Stimulated activated naive CD8-positive, alpha-beta T cell treated with anti-CD3 and anti-CD28 coated beads, Interleukin-15, Interleukin-2, amounts not matched to agents 100 ng/mL and 50 ng/mL, for 24 hours (primary cell): Measurements from ENCODE around the gene SNX14.

ENCODE experiments used
- H3K27ac Mint-ChIP-seq: one replicate; pipeline ENCODE4 v1.8.0; 2021; ENCODE audit warnings: mild to moderate bottlenecking, mixed read lengths
- H3K27me3 Mint-ChIP-seq: one replicate; pipeline ENCODE4 v1.8.0; 2021; ENCODE audit warnings: mixed read lengths
- H3K36me3 Mint-ChIP-seq: one replicate; pipeline ENCODE4 v1.8.0; 2021; ENCODE audit warnings: low read depth, mixed read lengths
- H3K4me1 Mint-ChIP-seq: one replicate; pipeline ENCODE4 v1.8.0; 2021; ENCODE audit warnings: low read depth, mixed read lengths
- H3K4me3 Mint-ChIP-seq: one replicate; pipeline ENCODE4 v1.8.0; 2021; ENCODE audit warnings: mild to moderate bottlenecking, mixed read lengths
- H3K9me3 Mint-ChIP-seq: one replicate; pipeline ENCODE4 v1.8.0; 2021; ENCODE audit warnings: mixed read lengths

The SNX14 gene

GRCh38 chr6:85469276-85470022 lies 124.2 kb downstream of the SNX14 start:
- Mint-ChIP-seq H3K4me1 (peaks cover 42% of the 10 kb centered on the region), H3K27ac (no peak overlapping the region), H3K4me3 (no peak overlapping the region), H3K27me3 (no peaks in the 10 kb centered on the region), H3K36me3 (peaks cover 10% of the 10 kb centered on the region), H3K9me3 (no peaks in the 10 kb centered on the region)

DNA sequence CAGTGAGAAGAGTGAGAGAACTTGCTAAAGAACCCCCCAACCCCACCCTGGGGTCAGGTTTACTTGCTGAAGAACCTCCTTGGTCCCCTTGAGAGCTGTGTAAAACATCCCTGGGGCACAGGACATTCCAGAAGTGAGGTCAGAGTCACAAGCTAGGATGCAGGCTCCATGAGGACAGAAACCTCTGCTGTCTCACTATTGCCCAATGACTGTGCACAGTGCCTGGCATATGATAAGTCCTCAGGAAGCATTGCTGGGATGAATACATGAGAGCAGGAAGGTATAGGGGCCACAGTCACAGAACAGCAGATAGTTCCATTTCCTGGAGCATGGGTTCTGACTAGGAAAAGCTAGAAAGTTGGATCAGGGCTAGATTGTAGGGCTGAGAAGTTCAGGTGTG lies 125.3 kb downstream of the SNX14 start:
- Mint-ChIP-seq H3K4me3 (no peak overlapping the region), H3K4me1 (peaks cover 47% of the 10 kb centered on the region), H3K36me3 (peaks cover 5% of the 10 kb centered on the region), H3K27me3 (no peaks in the 10 kb centered on the region), H3K27ac (no peak overlapping the region), H3K9me3 (no peaks in the 10 kb centered on the region)

- Mint-ChIP-seq H3K4me1 (peaks cover 67% of the 10 kb centered on the region), H3K27me3 (no peaks in the 10 kb centered on the region), H3K9me3 (no peaks in the 10 kb centered on the region), H3K27ac (peak overlapping the region; percentile 99), H3K4me3 (peak overlapping the region; percentile 60), H3K36me3 (no peaks in the 10 kb centered on the region)
Observed at GRCh38 chr6:85465762-85466161, 127.9 kb downstream of the SNX14 start.

GRCh38 chr6:85464722-85465150 lies 128.9 kb downstream of the SNX14 start:
- Mint-ChIP-seq H3K9me3 (no peaks in the 10 kb centered on the region), H3K4me3 (peak overlapping the region; percentile 60), H3K27ac (peak overlapping the region; percentile 99), H3K36me3 (no peaks in the 10 kb centered on the region), H3K27me3 (no peaks in the 10 kb centered on the region), H3K4me1 (peaks cover 78% of the 10 kb centered on the region)

GRCh38 chr6:85464260-85464644 lies 129.4 kb downstream of the SNX14 start:
- no peaks in the 10 kb centered on the region for H3K27me3 Mint-ChIP-seq
- peaks cover 81% of the 10 kb centered on the region for H3K4me1 Mint-ChIP-seq
- H3K36me3 Mint-ChIP-seq: no peaks in the 10 kb centered on the region
- H3K9me3 Mint-ChIP-seq: no peaks in the 10 kb centered on the region
- peak overlapping the region; percentile 99 for H3K27ac Mint-ChIP-seq
- peak overlapping the region; percentile 60 for H3K4me3 Mint-ChIP-seq

- no peaks in the 10 kb centered on the region for H3K27me3 Mint-ChIP-seq
- H3K4me3 Mint-ChIP-seq: peak overlapping the region; percentile 60
- H3K27ac Mint-ChIP-seq: peak overlapping the region; percentile 99
- no peaks in the 10 kb centered on the region for H3K36me3 Mint-ChIP-seq
- peaks cover 84% of the 10 kb centered on the region for H3K4me1 Mint-ChIP-seq
- no peaks in the 10 kb centered on the region for H3K9me3 Mint-ChIP-seq
Observed at GRCh38 chr6:85463621-85464259, 129.9 kb downstream of the SNX14 start.

- no peaks in the 10 kb centered on the region for H3K36me3 Mint-ChIP-seq
- H3K27ac Mint-ChIP-seq: peak overlapping the region; percentile 99
- no peaks in the 10 kb centered on the region for H3K9me3 Mint-ChIP-seq
- H3K4me3 Mint-ChIP-seq: peak overlapping the region; percentile 81
- no peaks in the 10 kb centered on the region for H3K27me3 Mint-ChIP-seq
- H3K4me1 Mint-ChIP-seq: peaks cover 94% of the 10 kb centered on the region
Observed at GRCh38 chr6:85462673-85463072, 131.0 kb downstream of the SNX14 start.

GRCh38 chr6:85461798-85462170 lies 131.9 kb downstream of the SNX14 start:
- no peaks in the 10 kb centered on the region for H3K9me3 Mint-ChIP-seq
- no peaks in the 10 kb centered on the region for H3K36me3 Mint-ChIP-seq
- peak overlapping the region; percentile 99 for H3K27ac Mint-ChIP-seq
- peak overlapping the region; percentile 81 for H3K4me3 Mint-ChIP-seq
- peaks cover 100% of the 10 kb centered on the region for H3K4me1 Mint-ChIP-seq
- H3K27me3 Mint-ChIP-seq: no peaks in the 10 kb centered on the region

DNA sequence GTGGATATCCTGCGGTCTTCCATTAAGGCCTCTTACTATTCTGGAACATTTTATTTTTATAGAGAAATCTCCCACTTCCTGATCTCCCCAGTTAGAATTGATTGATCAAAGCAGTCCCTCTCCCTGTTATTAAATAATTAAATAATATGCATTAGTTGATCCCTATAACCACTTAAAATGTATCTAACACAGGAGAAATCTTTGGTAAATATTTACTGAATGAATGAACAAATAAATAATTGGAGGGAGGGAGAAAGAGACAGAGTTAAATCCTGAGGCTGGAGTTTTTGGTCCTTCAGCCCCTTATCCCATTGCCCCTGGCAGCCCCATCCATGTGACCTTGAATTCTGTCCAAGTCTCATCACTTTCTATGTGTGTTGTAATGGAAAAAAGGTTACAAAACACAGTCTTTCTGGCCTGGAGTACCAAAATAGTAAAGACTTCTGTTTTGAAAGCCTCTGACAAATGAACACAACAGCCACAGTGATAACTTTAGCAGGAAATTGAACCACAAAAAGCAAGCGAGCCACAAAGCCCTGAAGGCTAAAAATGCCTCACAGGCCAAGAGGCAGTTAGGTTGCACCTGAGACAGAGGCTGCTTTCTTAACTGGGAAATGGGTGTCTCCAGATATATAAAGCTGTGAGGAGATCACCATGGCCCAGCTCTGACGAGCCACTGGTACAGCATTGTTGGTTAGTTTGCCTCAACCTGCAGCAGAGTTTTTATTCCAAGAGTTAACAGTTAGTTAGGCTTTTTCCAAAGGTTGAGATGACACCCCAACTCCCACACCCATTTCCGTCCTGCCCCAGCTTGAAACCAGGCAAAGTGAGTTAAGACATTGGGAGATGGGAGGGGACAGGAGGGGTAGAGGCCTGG lies 132.5 kb downstream of the SNX14 start:
- Mint-ChIP-seq H3K27me3 (no peaks in the 10 kb centered on the region), H3K36me3 (no peaks in the 10 kb centered on the region), H3K9me3 (no peaks in the 10 kb centered on the region), H3K27ac (peak overlapping the region; percentile 99), H3K4me3 (peak overlapping the region; percentile 81), H3K4me1 (peaks cover 100% of the 10 kb centered on the region)

DNA sequence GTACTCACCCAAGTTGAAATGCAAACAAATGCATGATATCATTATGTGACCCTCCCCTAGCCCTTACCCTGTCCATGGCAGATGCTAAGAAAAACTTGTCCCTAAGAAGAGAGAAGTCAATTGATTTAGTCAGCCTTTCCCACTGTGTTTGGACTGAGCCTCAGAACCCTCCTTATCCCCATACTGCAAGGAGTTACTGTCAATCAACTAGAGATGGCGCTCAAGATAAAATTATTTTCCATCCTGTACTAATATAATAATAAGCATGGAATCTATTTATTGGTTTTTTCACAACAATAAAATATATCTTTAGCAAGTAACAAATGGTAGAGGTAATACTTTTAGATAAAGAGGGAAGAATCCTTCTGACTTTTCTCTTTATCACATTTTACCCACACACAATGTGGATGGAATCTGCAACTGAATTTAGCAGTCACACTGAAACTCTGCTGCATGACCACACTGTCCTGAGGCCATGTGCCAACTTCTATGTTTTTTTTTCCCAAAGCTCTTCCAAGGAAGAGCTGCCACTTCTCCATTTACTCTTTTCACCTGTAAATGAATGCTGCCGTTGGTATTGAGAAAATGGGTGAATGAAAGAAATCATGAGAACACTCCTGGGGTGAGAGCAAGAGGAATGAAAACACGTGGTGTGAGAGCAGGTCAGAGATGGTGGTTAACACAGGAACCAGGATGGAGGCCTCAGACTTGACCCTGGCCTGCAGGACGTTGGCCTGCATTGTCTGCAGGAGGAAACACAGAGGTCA lies 133.3 kb downstream of the SNX14 start:
- Mint-ChIP-seq H3K27me3 (no peaks in the 10 kb centered on the region), H3K4me3 (peak overlapping the region; percentile 81)

DNA sequence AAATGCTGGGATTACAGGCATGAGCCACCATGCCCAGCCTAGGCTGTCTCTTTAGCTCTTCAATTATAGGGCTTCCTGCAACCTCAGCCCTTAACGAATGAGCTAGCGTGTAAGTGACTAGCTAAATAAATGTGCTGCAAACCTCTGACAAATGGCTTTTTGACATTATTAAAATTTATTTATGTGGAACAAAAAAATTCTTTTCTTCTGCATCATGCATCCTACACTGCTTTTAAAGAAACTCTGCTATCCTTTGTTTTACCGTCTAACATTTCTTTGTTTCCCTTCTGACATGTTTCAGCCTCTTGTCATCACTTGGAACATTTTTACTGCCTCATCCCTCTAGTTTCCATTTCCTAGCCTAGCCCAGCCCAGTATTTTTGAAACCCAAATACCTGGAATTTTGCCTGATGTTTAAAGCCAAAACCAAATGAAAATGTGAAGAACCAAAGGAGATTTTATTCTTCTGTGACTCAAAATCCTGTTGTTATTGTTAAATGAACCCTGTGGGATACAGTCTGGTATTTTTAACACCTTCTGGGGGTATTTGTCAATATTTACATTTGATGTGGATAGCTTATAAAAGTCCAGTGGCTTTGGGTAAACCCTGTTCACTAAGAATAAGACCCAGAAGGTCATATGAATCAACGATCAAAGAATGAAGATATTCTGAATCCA lies 134.3 kb downstream of the SNX14 start:
- peaks cover 100% of the 10 kb centered on the region for H3K4me1 Mint-ChIP-seq
- H3K4me3 Mint-ChIP-seq: peak overlapping the region; percentile 27
- H3K27me3 Mint-ChIP-seq: no peaks in the 10 kb centered on the region
- H3K36me3 Mint-ChIP-seq: peaks cover 4% of the 10 kb centered on the region
- no peaks in the 10 kb centered on the region for H3K9me3 Mint-ChIP-seq
- peak overlapping the region; percentile 90 for H3K27ac Mint-ChIP-seq

More for the DNA sequence above, 133.3 kb downstream of the SNX14 start:
- Mint-ChIP-seq H3K36me3 (peaks cover 4% of the 10 kb centered on the region), H3K4me1 (peaks cover 100% of the 10 kb centered on the region), H3K27ac (peak overlapping the region; percentile 99), H3K9me3 (no peaks in the 10 kb centered on the region)

GRCh38 chr6:85458782-85459181 lies 134.9 kb downstream of the SNX14 start:
- Mint-ChIP-seq H3K27me3 (no peaks in the 10 kb centered on the region), H3K36me3 (peaks cover 4% of the 10 kb centered on the region), H3K27ac (peak overlapping the region; percentile 90), H3K9me3 (no peaks in the 10 kb centered on the region), H3K4me1 (peaks cover 100% of the 10 kb centered on the region), H3K4me3 (peak overlapping the region; percentile 8)

GRCh38 chr6:85458184-85458583 lies 135.5 kb downstream of the SNX14 start:
- Mint-ChIP-seq H3K27ac (peak overlapping the region; percentile 90), H3K9me3 (no peaks in the 10 kb centered on the region), H3K4me1 (peaks cover 100% of the 10 kb centered on the region), H3K27me3 (no peaks in the 10 kb centered on the region), H3K4me3 (peak overlapping the region; percentile 8), H3K36me3 (peaks cover 4% of the 10 kb centered on the region)

- Mint-ChIP-seq H3K4me3 (peak overlapping the region; percentile 24), H3K36me3 (peaks cover 15% of the 10 kb centered on the region), H3K27ac (peak overlapping the region; percentile 76), H3K4me1 (peaks cover 98% of the 10 kb centered on the region), H3K9me3 (no peaks in the 10 kb centered on the region), H3K27me3 (no peaks in the 10 kb centered on the region)
Observed at GRCh38 chr6:85456782-85457181, 136.9 kb downstream of the SNX14 start.
